ENCODE measurements around the gene SSTR3.

SSTR3 gene

GRCh38 chr22:37229805-37230672 is 17.8 kb upstream of the SSTR3 start:
- H3K27me3 ChIP-seq (replicated peaks; ENCODE audit: insufficient read depth, low read length), result no peaks in the 10 kb centered on the region
- no peak overlapping the region; the same call in 1 of the 2 replicates for H3K4me3 ChIP-seq (ENCODE audit: low read length)
- H2AFZ ChIP-seq (ENCODE audit: low read length), result no peak overlapping the region
- peak overlapping the region; percentile 68 for H3K9ac ChIP-seq (ENCODE audit: low read length)
- no peaks in the 10 kb centered on the region for H3K9me3 ChIP-seq (replicated peaks; ENCODE audit: insufficient read depth, low read length)
- TF ChIP-seq EZH2 (optimal IDR thresholded peaks at IDR 0.05; ENCODE audit: low read depth, low read length) (no peak), EZH2phosphoT487 (IDR thresholded peaks at IDR 0.05; ENCODE audit: low read length) (no peak), CTCF (IDR thresholded peaks at IDR 0.05; ENCODE audit: low read length) (no peak)
- H4K20me1 ChIP-seq (ENCODE audit: insufficient read depth, low read length), result no peaks in the 10 kb centered on the region
- H3K36me3 ChIP-seq (replicated peaks; ENCODE audit: insufficient read depth, low read length), result peaks cover 17% of the 10 kb centered on the region
- peak overlapping the region; percentile 99 for H3K27ac ChIP-seq (ENCODE audit: low read length)
- peaks cover 74% of the 10 kb centered on the region for H3K4me1 ChIP-seq (ENCODE audit: low read length)
- H3K79me2 ChIP-seq (ENCODE audit: low read length), result peaks cover 74% of the 10 kb centered on the region
- peak overlapping the region; percentile 72 for H3K4me2 ChIP-seq (ENCODE audit: low read depth, low read length)
- no peaks in the 10 kb centered on the region for H3K9me2 ChIP-seq (replicated peaks; ENCODE audit: insufficient read depth, low read length)
- peaks cover 87% of the 10 kb centered on the region for H3F3A ChIP-seq (ENCODE audit: insufficient read depth, low read length)
- DNase-seq, result peak; percentile 89

- TF ChIP-seq CTCF (IDR thresholded peaks at IDR 0.05; ENCODE audit: low read length) (no peak), EZH2 (optimal IDR thresholded peaks at IDR 0.05; ENCODE audit: low read depth, low read length) (no peak), EZH2phosphoT487 (IDR thresholded peaks at IDR 0.05; ENCODE audit: low read length) (no peak)
- H3F3A ChIP-seq (ENCODE audit: insufficient read depth, low read length), result peaks cover 87% of the 10 kb centered on the region
- H3K27me3 ChIP-seq (replicated peaks; ENCODE audit: insufficient read depth, low read length), result no peaks in the 10 kb centered on the region
- H3K4me2 ChIP-seq (ENCODE audit: low read depth, low read length), result peak overlapping the region; percentile 67
- peaks cover 24% of the 10 kb centered on the region for H3K36me3 ChIP-seq (replicated peaks; ENCODE audit: insufficient read depth, low read length)
- peak overlapping the region; percentile 99 for H3K27ac ChIP-seq (ENCODE audit: low read length)
- no peaks in the 10 kb centered on the region for H4K20me1 ChIP-seq (ENCODE audit: insufficient read depth, low read length)
- peaks cover 74% of the 10 kb centered on the region for H3K4me1 ChIP-seq (ENCODE audit: low read length)
- H3K79me2 ChIP-seq (ENCODE audit: low read length), result peaks cover 73% of the 10 kb centered on the region
- H3K9ac ChIP-seq (ENCODE audit: low read length), result peak overlapping the region; percentile 68
- no peak overlapping the region for H3K4me3 ChIP-seq (ENCODE audit: low read length)
- no peak overlapping the region for H2AFZ ChIP-seq (ENCODE audit: low read length)
- no peak for DNase-seq
- H3K9me2 ChIP-seq (replicated peaks; ENCODE audit: insufficient read depth, low read length), result no peaks in the 10 kb centered on the region
- H3K9me3 ChIP-seq (replicated peaks; ENCODE audit: insufficient read depth, low read length), result no peaks in the 10 kb centered on the region
These were observed 16.9 kb upstream of the SSTR3 start for GRCh38 chr22:37229012-37229804.

GRCh38 chr22:37228106-37229011 is 16.1 kb upstream of the SSTR3 start:
- H3K9me2 ChIP-seq (replicated peaks; ENCODE audit: insufficient read depth, low read length), result no peaks in the 10 kb centered on the region
- H3K9ac ChIP-seq (ENCODE audit: low read length), result no peak overlapping the region
- H3K27me3 ChIP-seq (replicated peaks; ENCODE audit: insufficient read depth, low read length), result no peaks in the 10 kb centered on the region
- no peaks in the 10 kb centered on the region for H3K9me3 ChIP-seq (replicated peaks; ENCODE audit: insufficient read depth, low read length)
- H3K36me3 ChIP-seq (replicated peaks; ENCODE audit: insufficient read depth, low read length), result peaks cover 24% of the 10 kb centered on the region
- H2AFZ ChIP-seq (ENCODE audit: low read length), result no peak overlapping the region
- DNase-seq, result no peak
- H3K4me1 ChIP-seq (ENCODE audit: low read length), result peaks cover 74% of the 10 kb centered on the region
- H4K20me1 ChIP-seq (ENCODE audit: insufficient read depth, low read length), result no peaks in the 10 kb centered on the region
- no peak overlapping the region for H3K4me2 ChIP-seq (ENCODE audit: low read depth, low read length)
- H3K4me3 ChIP-seq (ENCODE audit: low read length), result no peak overlapping the region
- TF ChIP-seq CTCF (IDR thresholded peaks at IDR 0.05; ENCODE audit: low read length), result no peak
- no peak for TF ChIP-seq EZH2 (optimal IDR thresholded peaks at IDR 0.05; ENCODE audit: low read depth, low read length)
- TF ChIP-seq EZH2phosphoT487 (IDR thresholded peaks at IDR 0.05; ENCODE audit: low read length), result no peak
- H3F3A ChIP-seq (ENCODE audit: insufficient read depth, low read length), result peaks cover 87% of the 10 kb centered on the region
- H3K79me2 ChIP-seq (ENCODE audit: low read length), result peaks cover 70% of the 10 kb centered on the region
- peak overlapping the region; percentile 99; the same call in 1 of the 2 replicates for H3K27ac ChIP-seq (ENCODE audit: low read length)

Data from MM.1S (cell line).